Activated CD8-positive, alpha-beta memory T cell treated with anti-CD3 and anti-CD28 coated beads for 36 hours (primary cell): Measurements from ENCODE around the gene TMEM256. TPM values are rescaled to one million over a fixed set of nuclear protein-coding genes. Genes with fewer than 3 reads are reported as not detected.

Experiments used
- CTCF ChIA-PET: fragments of 350-600 bp; sonication (Branson Sonifier 250); formaldehyde crosslinking; loops from one replicate; lab custom pipeline; 2021; ENCODE audit warnings: antibody characterized with exemption; lab: Charles Lee
- POLR2A ChIA-PET: fragments of 350-600 bp; sonication (Branson Sonifier 250); formaldehyde crosslinking; loops from one replicate; lab custom pipeline; 2021; ENCODE audit warnings: antibody characterized with exemption; lab: Charles Lee
- total RNA-seq, 2 experiments: library from RNA; stranded (reverse); gene quantifications; one replicate each; pipeline ENCODE4 v1.2.3, GENCODE V29; 2021

Gene TMEM256
- total RNA-seq, 2 experiments from 2014 or later: 50.1 to 51.6 TPM

DNA sequence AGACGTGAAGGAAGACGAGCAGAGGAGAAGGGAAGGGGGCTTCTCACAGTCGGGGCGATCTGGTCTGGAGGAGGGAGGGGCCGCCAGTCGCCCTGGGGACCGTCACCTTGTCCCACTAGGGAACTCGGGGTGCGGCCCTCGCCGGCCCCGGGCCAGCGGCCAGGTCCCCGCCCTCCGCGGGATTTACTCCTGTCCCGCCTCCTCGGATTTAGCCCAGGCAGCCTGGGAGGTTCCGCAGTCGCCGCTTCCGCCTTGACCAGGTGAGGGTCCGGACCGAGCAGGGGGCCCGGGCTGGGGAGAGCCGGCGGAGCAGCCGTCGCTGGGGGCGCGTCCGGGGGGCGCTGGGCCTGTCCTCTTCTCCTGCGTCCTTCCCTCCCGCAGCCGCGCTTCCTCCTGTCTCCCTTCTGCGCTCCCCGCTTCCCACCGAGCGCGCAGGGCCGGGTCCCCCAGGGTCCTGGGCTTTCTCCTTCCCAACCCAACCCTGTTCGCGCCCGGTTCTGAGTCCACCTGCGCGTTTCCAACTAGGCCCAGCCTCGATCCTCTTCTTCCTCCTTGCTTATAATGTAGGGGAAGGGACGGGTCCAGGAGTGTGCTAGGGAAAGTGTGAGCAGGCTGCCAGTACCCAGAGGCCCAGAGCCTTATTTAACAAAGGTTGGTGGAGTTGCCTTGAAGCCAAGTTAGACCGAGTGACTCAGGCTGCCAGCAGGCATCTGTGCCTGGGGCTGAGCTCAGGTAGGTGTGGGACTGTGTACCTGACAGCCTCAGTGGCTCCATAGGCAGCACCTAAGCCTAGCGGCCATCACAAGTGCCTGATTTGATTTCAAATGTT is 22.8 kb downstream of the TMEM256 start, which contains the start of gene TNK1:
TNK1 (plus strand) TSS at position 235 of the 829 bp plus-strand sequence. CDS start 1,838 bp downstream, outside the sequence.
- ChIA-PET CTCF (interaction anchor here (0.7 to 3.2 kb wide), 2 partner anchors 25 to 56 kb away, joined by 3 to 13 read pairs; no protein-coding TSS in a partner anchor), POLR2A (no interaction called here)

DNA sequence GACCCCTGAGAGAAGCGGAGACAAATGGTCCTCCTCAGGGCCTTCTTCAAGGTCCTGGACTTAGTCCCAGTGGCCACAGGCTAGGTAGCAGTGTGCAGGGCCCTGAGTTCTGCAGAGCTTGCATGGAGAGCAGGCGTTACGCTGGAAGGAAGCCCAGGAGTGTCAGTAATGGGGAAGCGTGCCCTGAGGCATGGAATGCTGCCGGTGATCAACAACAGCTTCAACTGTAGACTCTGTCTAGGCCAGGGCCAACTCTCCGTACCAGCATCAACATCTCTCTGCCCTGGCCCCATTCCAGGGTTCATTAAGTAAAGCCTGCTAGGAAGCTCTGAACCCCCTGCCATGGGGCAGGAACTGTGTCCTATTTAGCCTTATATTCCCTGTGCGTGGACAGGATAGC is 23.6 kb downstream of the TMEM256 start:
- ChIA-PET POLR2A (no interaction called here), CTCF (interaction anchor here (3.2 kb wide), 1 partner anchor 24 kb away, joined by 13 read pairs; no protein-coding TSS in a partner anchor)

DNA sequence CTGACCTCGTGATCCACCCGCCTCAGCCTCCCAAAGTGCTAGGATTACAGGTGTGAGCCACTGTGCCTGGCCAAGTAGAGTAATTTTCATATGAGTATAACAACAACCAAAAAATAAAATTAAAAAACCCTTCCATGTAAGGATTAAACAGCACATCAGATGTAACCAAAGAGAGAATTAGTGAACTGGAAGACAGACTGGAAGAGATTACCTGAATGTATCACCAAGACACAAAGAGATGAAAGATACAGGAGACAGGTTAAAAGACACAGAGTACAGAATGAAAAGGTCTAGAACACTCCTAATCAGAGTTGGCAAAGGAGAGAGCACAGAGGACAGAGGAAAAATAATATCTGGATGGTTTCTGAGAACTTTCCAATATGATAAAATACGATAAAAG is 24.8 kb downstream of the TMEM256 start:
- POLR2A ChIA-PET: no interaction called here
- CTCF ChIA-PET: no interaction called here

DNA sequence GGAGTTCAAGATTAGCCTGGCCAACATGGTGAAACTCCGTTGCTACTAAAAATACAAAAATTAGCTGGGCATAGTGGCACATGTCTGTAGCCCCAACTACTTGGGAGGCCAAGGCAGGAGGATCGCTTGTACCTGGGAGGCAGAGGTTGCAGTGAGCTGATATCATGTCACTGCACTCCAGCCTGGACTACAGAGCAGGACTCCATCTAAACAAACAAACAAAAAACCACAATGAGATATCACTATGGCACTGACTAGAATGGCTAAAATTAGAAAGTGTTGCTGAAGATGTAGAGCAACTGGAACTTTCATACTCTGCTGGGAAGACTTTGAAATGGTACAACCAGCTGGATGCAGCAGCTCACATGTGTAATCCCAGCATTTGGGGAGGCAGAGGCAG is 29.5 kb downstream of the TMEM256 start:
- CTCF ChIA-PET: no interaction called here
- POLR2A ChIA-PET: no interaction called here

DNA sequence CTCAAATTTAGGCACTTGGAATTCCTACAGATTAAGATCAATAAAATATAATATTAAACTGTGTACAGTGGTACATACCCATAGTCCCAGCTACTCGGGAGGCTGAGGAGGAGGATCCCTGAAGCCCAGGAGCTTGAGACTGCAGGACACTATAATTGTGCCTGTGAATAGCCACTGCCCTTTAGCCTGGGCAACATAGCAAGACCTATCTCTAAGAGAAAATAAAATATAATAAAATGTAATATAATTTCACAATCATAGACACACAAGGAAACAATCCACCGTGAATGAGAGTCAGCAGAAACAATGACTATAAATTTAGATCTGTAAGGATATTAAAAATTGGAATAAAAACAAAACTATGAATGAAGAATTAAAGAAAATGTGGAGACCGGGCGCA is 33.0 kb downstream of the TMEM256 start:
- ChIA-PET POLR2A (interaction anchor here (0.7 kb wide), 1 partner anchor 15 kb away, joined by 4 read pairs; no protein-coding TSS in a partner anchor), CTCF (interaction anchor here (1.0 kb wide), 1 partner anchor 75 kb away, joined by 3 read pairs; no protein-coding TSS in a partner anchor)

DNA sequence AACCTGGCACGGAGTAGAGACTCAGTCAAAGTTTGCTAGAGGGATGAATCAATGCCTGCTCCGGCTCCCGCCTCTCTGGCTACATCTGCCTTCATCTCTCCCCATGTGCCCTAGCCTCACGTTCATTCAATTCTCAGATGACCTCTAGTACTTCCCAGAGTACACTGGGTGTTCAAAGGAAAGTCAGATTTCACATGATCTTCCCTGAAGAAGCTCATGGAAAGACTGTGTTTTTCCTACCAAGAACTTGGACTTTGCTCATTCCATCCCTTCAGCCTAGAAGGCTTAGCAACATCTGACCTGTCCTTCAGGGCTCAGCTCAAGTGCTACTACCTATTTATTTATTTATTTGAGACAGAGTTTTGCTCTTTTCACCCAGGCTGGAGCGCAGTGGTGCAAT is 34.1 kb downstream of the TMEM256 start:
- ChIA-PET CTCF (interaction anchor here (1.0 kb wide), 1 partner anchor 74 kb away, joined by 3 read pairs; no protein-coding TSS in a partner anchor), POLR2A (no interaction called here)

DNA sequence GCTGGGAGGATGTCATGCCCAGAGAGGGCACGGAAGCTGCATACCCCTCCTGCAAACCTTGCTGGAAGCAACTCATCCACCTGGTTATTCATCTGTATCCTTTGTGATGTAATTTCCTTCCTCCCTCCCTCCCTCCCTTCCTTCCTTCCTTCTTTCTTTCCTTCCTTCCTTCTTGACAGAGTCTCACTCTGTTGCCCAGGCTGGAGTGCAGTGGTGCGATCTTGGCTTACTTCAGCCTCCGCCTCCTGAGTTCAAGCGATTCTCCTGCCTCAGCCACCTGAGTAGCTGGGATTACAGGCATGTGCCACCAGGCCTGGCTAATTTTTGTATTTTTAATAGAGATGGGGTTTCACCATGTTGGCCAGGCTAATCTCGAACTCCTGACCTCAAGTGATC is 35.3 kb downstream of the TMEM256 start:
- ChIA-PET CTCF (interaction anchor here (0.6 to 1.0 kb wide), 2 partner anchors 16 to 72 kb away, joined by 3 to 4 read pairs; no protein-coding TSS in a partner anchor), POLR2A (interaction anchor here (0.5 kb wide), 1 partner anchor 10 kb away, joined by 3 read pairs; no protein-coding TSS in a partner anchor)

DNA sequence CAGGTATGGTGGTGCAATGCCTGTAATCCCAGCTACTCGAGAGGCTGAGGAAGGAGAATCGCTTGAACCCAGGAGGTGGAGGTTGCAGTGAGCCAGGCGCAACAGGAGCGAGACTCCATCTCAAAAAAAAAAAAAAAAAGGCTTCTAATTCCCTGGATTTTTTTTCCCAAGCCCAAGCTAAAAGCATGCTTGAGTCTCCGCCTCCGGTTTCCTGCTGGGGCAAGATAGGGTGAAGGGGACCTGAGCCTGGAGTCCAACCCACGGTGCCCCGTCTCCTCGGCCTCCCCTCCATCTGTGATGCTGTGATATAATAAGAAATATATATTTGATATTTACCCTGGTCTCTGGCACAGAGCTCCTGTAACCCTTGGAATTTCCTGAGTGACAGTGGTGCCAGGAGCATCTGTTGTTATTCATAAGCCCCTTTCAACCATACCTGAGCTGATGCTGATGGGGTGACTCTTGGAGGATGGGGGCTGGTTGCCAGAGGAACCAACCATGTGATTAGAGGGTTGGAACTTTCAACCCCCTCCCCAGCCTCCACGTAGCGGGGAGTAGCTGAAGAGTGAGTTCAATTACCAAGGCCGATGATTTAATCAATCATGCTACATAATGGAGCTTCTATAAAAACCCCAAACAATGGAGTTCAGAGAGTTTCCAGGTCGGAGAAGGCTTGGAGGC is 35.8 kb downstream of the TMEM256 start:
- CTCF ChIA-PET: interaction anchor here (0.6 to 1.0 kb wide), 2 partner anchors 16 to 446 kb away, joined by 3 to 4 read pairs; no protein-coding TSS in a partner anchor
- POLR2A ChIA-PET: interaction anchor here (0.5 kb wide), 1 partner anchor 10 kb away, joined by 3 read pairs; no protein-coding TSS in a partner anchor

DNA sequence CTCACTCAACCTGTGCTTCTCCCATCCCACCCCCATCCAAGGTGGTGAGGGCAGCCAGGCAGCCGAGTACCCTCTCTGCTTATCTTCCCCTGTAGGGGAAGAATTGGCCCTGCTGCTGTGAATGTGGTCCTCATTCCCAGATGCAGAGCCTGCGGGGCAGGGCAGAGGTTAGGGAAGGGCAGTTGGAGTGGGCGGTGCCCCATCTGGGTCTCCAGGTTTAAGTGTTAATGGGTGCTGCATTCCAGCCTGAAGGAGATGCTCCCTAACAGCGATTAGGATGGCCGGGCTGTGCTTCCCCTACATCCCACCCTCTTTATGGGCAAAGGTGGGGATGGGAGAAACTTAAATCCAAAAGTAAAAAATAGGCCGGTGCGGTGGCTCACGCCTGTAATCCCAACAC is 36.8 kb downstream of the TMEM256 start:
- CTCF ChIA-PET: no interaction called here
- POLR2A ChIA-PET: no interaction called here

DNA sequence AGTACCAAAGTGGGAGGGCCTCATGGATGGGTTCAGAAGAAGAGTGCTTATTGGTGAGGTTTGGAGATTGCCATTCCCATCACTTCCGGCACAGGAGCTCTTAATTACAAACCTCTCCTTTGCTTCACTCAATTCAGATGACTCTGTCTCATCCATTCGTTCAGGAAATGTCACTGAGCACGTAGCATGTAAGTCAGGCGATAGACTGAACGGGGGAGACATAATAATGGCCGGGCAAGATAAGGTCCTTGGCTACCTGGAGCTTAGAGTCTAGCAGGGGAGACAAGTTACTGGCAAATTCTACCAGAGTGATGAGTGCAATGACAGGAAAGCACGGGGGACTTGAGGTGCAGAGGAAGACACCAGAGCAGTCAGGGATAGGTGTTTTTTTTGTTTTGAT is 37.9 kb downstream of the TMEM256 start:
- ChIA-PET CTCF (interaction anchor here (1.8 kb wide), 1 partner anchor 10 kb away, joined by 5 read pairs; no protein-coding TSS in a partner anchor), POLR2A (interaction anchor here (0.6 kb wide), 1 partner anchor 23 kb away, joined by 9 read pairs; no protein-coding TSS in a partner anchor)

DNA sequence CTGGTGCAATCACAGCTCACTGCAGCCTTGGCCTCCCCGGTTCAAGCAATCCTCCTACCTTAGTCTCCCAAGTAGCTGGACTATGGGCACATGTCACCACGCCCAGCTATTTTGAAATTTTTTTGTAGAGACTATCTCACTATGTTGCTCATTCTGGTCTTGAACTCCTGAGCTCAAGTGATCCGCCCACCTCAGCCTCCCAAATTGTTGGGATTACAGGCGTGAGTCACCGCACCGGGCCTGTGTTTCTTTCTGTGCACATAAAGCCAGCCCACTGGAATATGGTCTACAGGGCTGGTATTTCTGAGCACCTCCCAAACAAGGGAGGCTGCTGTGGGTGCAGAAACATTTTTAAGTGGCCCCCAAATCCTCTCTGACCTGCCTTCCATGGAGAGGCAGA is 40.6 kb downstream of the TMEM256 start:
- POLR2A ChIA-PET: no interaction called here

DNA sequence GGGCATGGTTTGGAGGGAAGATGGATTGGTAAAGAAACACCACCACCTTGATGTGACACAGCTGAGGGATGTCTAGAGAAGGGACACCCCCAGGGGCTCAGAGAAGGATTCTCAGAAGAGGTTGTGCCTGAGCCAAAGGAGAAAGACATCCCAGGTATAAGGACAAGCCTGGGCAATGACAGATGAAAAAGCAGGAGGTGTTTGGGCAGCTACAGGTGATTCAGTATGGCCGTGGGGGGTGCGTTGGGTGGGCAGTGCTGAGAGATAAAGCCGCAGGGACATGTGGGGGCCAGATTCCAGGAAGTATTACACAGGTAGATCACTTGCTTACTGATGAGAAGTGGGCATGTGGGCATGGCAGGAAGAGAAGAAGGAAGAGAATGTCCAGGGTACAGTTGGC is 42.0 kb downstream of the TMEM256 start:
- CTCF ChIA-PET: interaction anchor here (0.6 kb wide), 1 partner anchor 8 kb away, joined by 3 read pairs; no protein-coding TSS in a partner anchor
- POLR2A ChIA-PET: no interaction called here

More for the DNA sequence above, 40.6 kb downstream of the TMEM256 start:
- CTCF ChIA-PET: no interaction called here

DNA sequence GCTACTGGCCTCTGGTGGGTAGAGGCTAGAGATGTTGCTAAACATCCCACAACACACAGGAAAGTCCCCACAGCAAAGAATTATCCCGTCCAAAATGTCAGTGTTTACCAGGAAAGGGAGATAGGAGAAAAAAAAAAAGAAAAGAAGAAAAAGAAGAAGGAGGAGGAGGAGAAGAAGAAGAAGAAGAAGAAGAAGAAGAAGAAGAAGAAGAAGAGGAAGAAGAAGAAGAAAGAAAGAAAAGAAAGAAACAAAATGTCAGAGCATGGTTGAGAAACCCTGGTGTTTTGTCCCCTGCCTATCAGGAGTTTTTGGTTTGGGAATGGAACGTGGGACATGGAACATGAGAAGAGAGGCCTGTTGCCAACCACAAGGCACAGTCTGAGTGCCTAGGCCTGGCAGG is 46.5 kb downstream of the TMEM256 start:
- ChIA-PET CTCF (interaction anchor here (1.3 to 1.6 kb wide), 2 partner anchors 23 to 80 kb away, joined by 5 read pairs; no protein-coding TSS in a partner anchor), POLR2A (no interaction called here)

DNA sequence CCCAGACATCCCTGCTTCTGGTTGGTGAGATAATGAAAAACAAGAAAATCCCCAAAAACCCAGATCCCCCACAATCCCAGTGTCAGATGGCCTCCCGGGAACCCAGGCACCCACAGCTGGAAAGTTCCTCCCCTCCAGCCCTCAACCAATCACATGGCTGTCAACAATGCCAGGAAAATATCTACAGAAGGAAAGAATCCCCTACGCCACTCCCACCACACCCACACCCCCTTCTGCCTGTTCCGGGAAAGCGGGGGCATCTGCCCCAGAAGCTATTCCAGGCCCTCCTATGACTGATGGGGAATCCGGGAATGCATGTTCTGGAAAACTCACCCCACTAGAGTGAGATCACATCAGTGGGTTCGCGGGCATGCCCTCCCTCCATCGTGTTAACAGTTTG is 47.1 kb downstream of the TMEM256 start:
- POLR2A ChIA-PET: no interaction called here
- CTCF ChIA-PET: interaction anchor here (0.6 to 2.2 kb wide), 22 partner anchors 9 to 204 kb away, joined by 3 to 31 read pairs (median 5); partner anchors contain the start of genes NEURL4, PLSCR3, SENP3 and TMEM102

DNA sequence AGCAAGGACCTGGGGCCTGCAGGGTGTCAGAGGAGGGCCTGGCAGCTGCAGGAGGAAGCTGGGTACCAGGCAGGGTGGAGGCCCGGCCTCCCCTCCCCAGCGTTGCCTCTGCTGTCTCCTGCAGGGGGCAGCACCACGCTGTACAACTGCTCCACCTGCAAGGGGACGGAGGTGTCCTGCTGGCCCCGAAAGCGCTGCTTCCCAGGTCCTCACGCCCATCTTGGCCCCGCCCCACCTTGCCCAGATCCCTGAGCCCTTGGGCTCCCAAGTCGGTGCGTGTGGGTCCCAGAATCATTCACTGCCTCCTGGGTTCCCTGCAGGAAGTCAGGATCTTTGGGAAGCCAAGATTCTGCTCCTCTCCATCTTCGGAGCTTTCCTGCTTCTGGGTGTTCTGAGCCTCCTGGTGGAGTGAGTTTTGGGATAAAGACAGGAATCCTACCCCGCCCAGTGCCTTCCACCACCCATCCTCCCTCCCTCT is 47.8 kb downstream of the TMEM256 start:
- POLR2A ChIA-PET: interaction anchor here (1.2 kb wide), 2 partner anchors 79 to 80 kb away, joined by 3 to 4 read pairs; partner anchors contain the start of gene TMEM102
- CTCF ChIA-PET: interaction anchor here (0.6 to 2.2 kb wide), 33 partner anchors 10 to 317 kb away, joined by 3 to 31 read pairs (median 4); partner anchors contain the start of genes ACAP1, NEURL4, PLSCR3 and SENP3

DNA sequence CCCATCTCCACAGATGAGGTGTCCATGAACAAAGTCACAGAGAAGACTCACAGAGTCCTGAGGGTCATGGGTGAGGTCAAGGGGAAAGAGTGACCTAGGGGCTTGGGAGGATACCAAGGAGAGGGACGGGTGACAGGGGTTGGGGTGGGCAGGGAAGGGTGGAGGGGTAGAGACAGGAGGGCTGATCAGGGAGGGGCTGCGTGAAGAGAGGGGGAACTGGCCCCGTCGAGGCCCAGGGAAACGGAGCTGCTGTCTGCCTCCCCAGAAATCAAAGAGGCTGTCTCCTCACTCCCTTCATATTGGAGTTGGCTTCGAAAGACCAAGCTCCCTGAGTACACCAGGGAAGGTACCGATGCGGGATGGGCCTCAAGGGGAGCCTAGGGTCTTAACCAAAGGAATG is 48.3 kb downstream of the TMEM256 start:
- ChIA-PET CTCF (interaction anchor here (0.6 to 2.2 kb wide), 28 partner anchors 10 to 318 kb away, joined by 3 to 31 read pairs (median 4); partner anchors contain the start of genes ACAP1, NEURL4, PLSCR3 and SENP3), POLR2A (interaction anchor here (1.2 kb wide), 2 partner anchors 80 to 81 kb away, joined by 3 to 4 read pairs; partner anchors contain the start of gene TMEM102)

DNA sequence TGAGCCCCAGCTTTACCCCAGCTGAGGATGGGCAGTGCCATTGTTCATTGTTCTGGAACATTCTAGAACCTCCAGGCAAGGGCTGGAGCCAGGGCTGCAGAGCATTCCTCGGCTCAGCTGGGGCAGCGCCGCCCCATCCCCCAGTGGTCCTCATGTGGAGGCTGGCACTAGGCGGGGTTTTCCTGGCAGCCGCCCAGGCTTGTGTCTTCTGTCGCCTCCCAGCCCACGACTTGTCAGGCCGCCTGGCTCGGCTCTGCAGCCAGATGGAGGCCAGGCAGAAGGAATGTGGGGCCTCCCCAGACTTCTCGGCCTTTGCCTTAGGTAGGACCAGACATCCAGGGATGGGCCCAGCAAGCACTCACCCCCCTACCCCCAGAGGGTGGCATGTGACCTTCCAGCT is 48.8 kb downstream of the TMEM256 start, which contains the start of gene TMEM95:
TMEM95 (plus strand) TSS at position 104 of the 400 bp plus-strand sequence; CDS start at position 153, 49 bp downstream.
- ChIA-PET CTCF (interaction anchor here (0.8 to 2.2 kb wide), 14 partner anchors 9 to 206 kb away, joined by 3 to 31 read pairs (median 4); partner anchors contain the start of genes NEURL4, PLSCR3, SENP3 and TMEM102), POLR2A (interaction anchor here (1.2 kb wide), 2 partner anchors 80 to 81 kb away, joined by 3 to 4 read pairs; partner anchors contain the start of gene TMEM102)

DNA sequence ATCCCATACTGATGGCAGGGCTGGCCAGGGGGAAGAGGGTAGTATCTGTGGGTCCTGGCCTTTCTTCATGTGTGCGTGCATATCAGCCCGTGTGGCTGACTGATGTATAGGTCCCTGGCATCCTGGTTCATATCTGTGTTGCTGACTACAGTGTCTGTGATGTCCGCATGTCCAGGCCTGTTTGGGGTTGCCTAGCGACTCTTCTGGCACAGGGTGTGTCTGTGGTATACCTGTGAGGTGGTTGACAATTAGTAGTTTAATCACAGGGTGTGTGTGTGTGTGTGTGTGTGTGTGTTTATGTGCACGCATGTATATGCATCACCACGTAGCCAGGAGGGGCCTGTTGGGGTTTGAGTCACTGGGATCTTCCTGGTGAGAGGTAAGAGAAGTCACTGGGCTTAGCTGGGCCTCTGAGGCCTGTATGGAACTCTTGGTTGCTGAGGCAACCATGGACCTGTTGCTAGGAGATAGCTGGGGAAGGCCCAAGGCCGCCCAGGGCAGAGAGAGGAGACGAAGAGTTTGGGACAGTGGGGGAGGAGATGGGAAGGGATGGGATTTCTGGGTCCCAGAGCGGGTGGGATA is 49.5 kb downstream of the TMEM256 start:
- CTCF ChIA-PET: interaction anchor here (0.6 to 1.6 kb wide), 9 partner anchors 8 to 207 kb away, joined by 3 to 5 read pairs (median 3); partner anchors contain the start of gene TMEM102
- POLR2A ChIA-PET: interaction anchor here (1.3 kb wide), 1 partner anchor 18 kb away, joined by 3 read pairs; the partner anchor contains the start of gene ACAP1
